Raji (cell line): ENCODE measurements around the gene GPR45.

ENCODE experiments used
- POLR2A ChIP-seq: IDR thresholded peaks from 2 replicates; pipeline ENCODE4 v1.6.1; 2011; ENCODE audit warnings: low read depth, low read length, control low read depth; ENCODE audit not compliant: insufficient read depth

GPR45 gene

GRCh38 chr2:105241443-105241842 lies at the start of gene GPR45:
Gene GPR45, plus strand, starts transcription at chr2:105241743. Its CDS starts 116 bp downstream, at chr2:105241859.
- no peak for TF ChIP-seq POLR2A

- no peak for TF ChIP-seq POLR2A
Observed at GRCh38 chr2:105194022-105194675, 47.4 kb upstream of the GPR45 start.

- no peak for TF ChIP-seq POLR2A
Observed at GRCh38 chr2:105196651-105197050, 44.9 kb upstream of the GPR45 start.

- no peak for TF ChIP-seq POLR2A
Observed at GRCh38 chr2:105215586-105216192, 25.9 kb upstream of the GPR45 start.

GRCh38 chr2:105220604-105221003 lies 20.9 kb upstream of the GPR45 start:
- no peak for TF ChIP-seq POLR2A

- TF ChIP-seq POLR2A = no peak
Observed at GRCh38 chr2:105224444-105224843, 17.1 kb upstream of the GPR45 start.

- TF ChIP-seq POLR2A = no peak
Observed at GRCh38 chr2:105231232-105231619, 10.3 kb upstream of the GPR45 start.

GRCh38 chr2:105235388-105236059 lies 6.0 kb upstream of the GPR45 start:
- no peak for TF ChIP-seq POLR2A

GRCh38 chr2:105236060-105236424 lies 5.5 kb upstream of the GPR45 start:
- TF ChIP-seq POLR2A = no peak

GRCh38 chr2:105237045-105237765 lies 4.3 kb upstream of the GPR45 start:
- TF ChIP-seq POLR2A = no peak

GRCh38 chr2:105238664-105239240 lies 2.8 kb upstream of the GPR45 start:
- no peak for TF ChIP-seq POLR2A

GRCh38 chr2:105239924-105240323 lies 1.6 kb upstream of the GPR45 start:
- TF ChIP-seq POLR2A = no peak

- no peak for TF ChIP-seq POLR2A
Observed at GRCh38 chr2:105242286-105242993, 897 bp downstream of the GPR45 start.

GRCh38 chr2:105243961-105244360 lies 2.4 kb downstream of the GPR45 start:
- no peak for TF ChIP-seq POLR2A

- TF ChIP-seq POLR2A = no peak
Observed at GRCh38 chr2:105244451-105244850, 2.9 kb downstream of the GPR45 start.
